ENCODE measurements around the gene HOXA11.

HOXA11 gene

GRCh38 chr7:27169658-27170425 is 15.2 kb downstream of the HOXA11 start:
- DNase-seq (ENCODE audit: low read depth in 2 of 2), result no peak

- no peak for DNase-seq (ENCODE audit: low read depth in 2 of 2)
Measured at GRCh38 chr7:27168265-27168947, 16.6 kb downstream of the HOXA11 start.

GRCh38 chr7:27167916-27168264 is 17.1 kb downstream of the HOXA11 start:
- no peak for DNase-seq (ENCODE audit: low read depth in 2 of 2)

- DNase-seq (ENCODE audit: low read depth in 2 of 2), result no peak
Measured at GRCh38 chr7:27166531-27167505, 18.2 kb downstream of the HOXA11 start.

- DNase-seq (ENCODE audit: low read depth in 2 of 2), result no peak
Measured at GRCh38 chr7:27165996-27166530, 19.0 kb downstream of the HOXA11 start.

- no peak for DNase-seq (ENCODE audit: low read depth in 2 of 2)
Measured at GRCh38 chr7:27165089-27165995, 19.7 kb downstream of the HOXA11 start, which contains the start of gene HOXA9. TSS of gene HOXA9 (minus strand) at chr7:27165537. CDS start at chr7:27165457, 80 bp downstream.

- no peak for DNase-seq (ENCODE audit: low read depth in 2 of 2)
Measured at GRCh38 chr7:27164367-27165088, 20.5 kb downstream of the HOXA11 start.

- no peak for DNase-seq (ENCODE audit: low read depth in 2 of 2)
Measured at GRCh38 chr7:27164045-27164366, 21.0 kb downstream of the HOXA11 start.

- no peak for DNase-seq (ENCODE audit: low read depth in 2 of 2)
Measured at GRCh38 chr7:27163288-27164044, 21.6 kb downstream of the HOXA11 start.

- DNase-seq (ENCODE audit: low read depth in 2 of 2), result no peak
Measured at GRCh38 chr7:27162561-27163287, 22.3 kb downstream of the HOXA11 start.

- no peak for DNase-seq (ENCODE audit: low read depth in 2 of 2)
Measured at GRCh38 chr7:27161721-27162560, 23.1 kb downstream of the HOXA11 start.

GRCh38 chr7:27161214-27161720 is 23.8 kb downstream of the HOXA11 start:
- DNase-seq (ENCODE audit: low read depth in 2 of 2), result no peak

GRCh38 chr7:27160546-27161213 is 24.4 kb downstream of the HOXA11 start:
- peak; percentile 74 to 77 for DNase-seq (ENCODE audit: low read depth in 2 of 2)

- DNase-seq (ENCODE audit: low read depth in 2 of 2), result no peak
Measured at GRCh38 chr7:27160145-27160545, 24.9 kb downstream of the HOXA11 start.

GRCh38 chr7:27159266-27160144 is 25.5 kb downstream of the HOXA11 start:
- DNase-seq (ENCODE audit: low read depth in 2 of 2), result no peak
